CD14-positive monocyte (primary cell): ENCODE results near the gene PCBP3. TPM values are rescaled to one million over a fixed set of nuclear protein-coding genes. Genes with fewer than 3 reads are reported as not detected.

Experiments
- DNase-seq, 3 donors: peaks; one replicate each; pipeline ENCODE4 v3.0.0-alpha.2; 2011 to 2022
- H2AFZ ChIP-seq: 2 replicates; pipeline ENCODE4 v1.6.0; 2012; ENCODE audit warnings: mild to moderate bottlenecking, low read depth, low read length, inconsistent platforms; ENCODE audit not compliant: insufficient read depth, poor library complexity, severe bottlenecking
- H3K27ac ChIP-seq, 2 donors: 1 replicate in 1 of 2; 2 replicates in 1 of 2; pipeline ENCODE4 v1.5.1; 2012 to 2013; ENCODE audit warnings: low read length in 2 of 2, control low read depth in 1 of 2, inconsistent platforms in 1 of 2, low read depth in 1 of 2, mild to moderate bottlenecking in 1 of 2
- H3K27me3 ChIP-seq, 2 donors: one replicate each; pipeline versions ENCODE4 v1.6.0 to v1.6.1; 2011 to 2013; ENCODE audit warnings: low read length in 2 of 2; ENCODE audit not compliant: control insufficient read depth in 2 of 2, insufficient read depth in 2 of 2
- H3K36me3 ChIP-seq, 2 donors: replicated peaks in 1 of 2; 1 replicate in 1 of 2; 2 replicates in 1 of 2; pipeline versions ENCODE4 v1.5.1 to v1.6.1; 2012 to 2013; ENCODE audit warnings: low read length in 2 of 2, control low read depth in 1 of 2, inconsistent platforms in 1 of 2, mild to moderate bottlenecking in 1 of 2; ENCODE audit not compliant: insufficient read depth in 2 of 2, control insufficient read depth in 1 of 2
- H3K4me1 ChIP-seq, 2 donors: 1 replicate in 1 of 2; 2 replicates in 1 of 2; pipeline versions ENCODE4 v1.5.1 to v1.6.1; 2012 to 2013; ENCODE audit warnings: low read length in 2 of 2, control low read depth in 1 of 2, inconsistent platforms in 1 of 2, mild to moderate bottlenecking in 1 of 2, moderate library complexity in 1 of 2; ENCODE audit not compliant: insufficient read depth in 2 of 2, control insufficient read depth in 1 of 2
- H3K4me2 ChIP-seq: replicated peaks from 2 replicates; pipeline ENCODE3; 2012; ENCODE audit warnings: low read length, moderate library complexity, mild to moderate bottlenecking; ENCODE audit not compliant: poor library complexity, severe bottlenecking; ENCODE audit errors: extremely low read depth
- H3K4me3 ChIP-seq, 3 experiments: fragments of 200-600 bp in 1 of 3; sonication (generic) in 1 of 3; replicated peaks in 1 of 3; 1 replicate in 2 of 3; 2 replicates in 1 of 3; pipeline ENCODE4 v1.5.1; 2011 to 2013; ENCODE audit warnings: low read length in 3 of 3, mild to moderate bottlenecking in 3 of 3, control low read depth in 2 of 3, low read depth in 2 of 3, inconsistent platforms in 1 of 3, moderate library complexity in 1 of 3
- H3K79me2 ChIP-seq: 2 replicates; pipeline ENCODE4 v1.6.0; 2012; ENCODE audit warnings: mild to moderate bottlenecking, control low read depth, inconsistent platforms, low read length, moderate library complexity; ENCODE audit not compliant: insufficient read depth
- H3K9ac ChIP-seq: 2 replicates; pipeline ENCODE4 v1.6.0; 2017; ENCODE audit warnings: low read length, mild to moderate bottlenecking; ENCODE audit not compliant: insufficient read depth, poor library complexity, severe bottlenecking
- H3K9me3 ChIP-seq, 2 donors: replicated peaks in 1 of 2; 1 replicate in 1 of 2; 2 replicates in 1 of 2; pipeline versions ENCODE4 v1.5.1 to v1.6.1; 2012 to 2013; ENCODE audit warnings: low read length in 2 of 2, control low read depth in 1 of 2; ENCODE audit not compliant: control insufficient read depth in 1 of 2, insufficient read depth in 1 of 2
- H4K20me1 ChIP-seq: 2 replicates; pipeline ENCODE4 v1.6.0; 2012; ENCODE audit warnings: mild to moderate bottlenecking, low read length, control low read depth, moderate library complexity; ENCODE audit not compliant: insufficient read depth
- H3K27ac Mint-ChIP-seq, 7 donors: one replicate each; pipeline ENCODE4 v1.8.0; 2020; ENCODE audit warnings: mild to moderate bottlenecking in 7 of 7, mixed read lengths in 7 of 7, moderate library complexity in 6 of 7, inconsistent platforms in 2 of 7
- H3K27me3 Mint-ChIP-seq, 3 donors: one replicate each; pipeline ENCODE4 v1.8.0; 2021 to 2022; ENCODE audit warnings: low read depth in 3 of 3, mild to moderate bottlenecking in 3 of 3, mixed read lengths in 3 of 3, moderate library complexity in 3 of 3, inconsistent platforms in 1 of 3
- H3K36me3 Mint-ChIP-seq, 2 donors: one replicate each; pipeline ENCODE4 v1.8.0; 2020; ENCODE audit warnings: mixed read lengths in 2 of 2, inconsistent platforms in 1 of 2, mild to moderate bottlenecking in 1 of 2
- H3K4me1 Mint-ChIP-seq: one replicate; pipeline ENCODE4 v1.8.0; 2020; ENCODE audit warnings: mild to moderate bottlenecking, mixed read lengths
- H3K4me3 Mint-ChIP-seq, 2 donors: one replicate each; pipeline ENCODE4 v1.8.0; 2020; ENCODE audit warnings: mild to moderate bottlenecking in 2 of 2, mixed read lengths in 2 of 2, moderate library complexity in 1 of 2
- H3K9me3 Mint-ChIP-seq, 7 donors: one replicate each; pipeline ENCODE4 v1.8.0; 2020 to 2022; ENCODE audit warnings: mixed read lengths in 7 of 7, mild to moderate bottlenecking in 6 of 7, moderate library complexity in 6 of 7, inconsistent platforms in 2 of 7
- WGBS: methylation state at CpG from one replicate; pipeline ENCODE4 v1.1.5; 2013; ENCODE audit warnings: missing lambda C conversion rate; ENCODE audit not compliant: insufficient coverage; 5-methylcytosine and 5-hydroxymethylcytosine counted together
- intact Hi-C, 2 donors: fragments of 100-400 bp; cut with micrococcal nuclease; formaldehyde crosslinking; loops; one replicate each; pipeline versions ENCODE4 v1.15.0 to v1.15.1; 2023
- polyA plus RNA-seq, 3 donors: library from polyadenylated mRNA; depleted of rRNA in 1 of 3; unstranded in 2 of 3; stranded (reverse) in 1 of 3; fragments of 300-500 nt in 2 of 3; fragments of >200 nt in 1 of 3; fragmentation: Illumina TruSeq in 2 of 3; gene quantifications; 1 replicate in 2 of 3; 2 replicates in 1 of 3; pipeline ENCODE4 v1.2.3, GENCODE V29; 2012 to 2021
- TF ChIP-seq, protein P1 (sequence below): fragments of 200-600 bp; IDR thresholded peaks from one replicate; pipeline ENCODE4 v1.8.0; 2022; ENCODE audit warnings: antibody characterized with exemption, mild to moderate bottlenecking

PCBP3 gene
- polyA plus RNA-seq, 3 donors: 0.34 to 0.49 TPM; not detected in 1

DNA sequence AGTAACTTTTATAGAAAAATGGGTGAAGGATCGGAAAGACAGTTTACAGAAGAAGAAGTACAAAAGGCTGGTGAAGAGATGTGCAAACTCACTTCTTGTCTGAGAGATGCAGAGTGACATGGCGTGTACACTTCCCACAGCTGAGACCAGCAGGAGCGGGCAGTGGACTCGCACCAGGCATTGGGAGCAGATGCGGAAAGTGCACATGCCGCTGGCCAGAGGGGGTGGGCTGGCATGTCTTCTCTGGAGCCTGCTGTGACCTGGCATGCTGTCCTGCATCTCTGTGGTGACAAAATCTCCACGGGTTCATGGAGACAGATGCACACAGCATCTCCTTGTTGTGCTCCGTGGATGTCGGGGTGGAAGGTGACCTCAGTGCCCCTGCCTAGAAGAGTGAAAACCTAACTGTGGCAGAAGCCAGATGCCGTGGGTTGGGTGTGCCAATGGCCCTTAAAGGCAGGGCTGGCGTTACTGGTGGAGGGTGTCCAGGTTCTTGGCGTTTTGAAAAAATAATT lies 209.4 kb downstream of the PCBP3 start:
- 92% methylated on average over 11 of the region's 12 CpGs for WGBS
- intact Hi-C loops: no loop called here
- DNase-seq: no peak

DNA sequence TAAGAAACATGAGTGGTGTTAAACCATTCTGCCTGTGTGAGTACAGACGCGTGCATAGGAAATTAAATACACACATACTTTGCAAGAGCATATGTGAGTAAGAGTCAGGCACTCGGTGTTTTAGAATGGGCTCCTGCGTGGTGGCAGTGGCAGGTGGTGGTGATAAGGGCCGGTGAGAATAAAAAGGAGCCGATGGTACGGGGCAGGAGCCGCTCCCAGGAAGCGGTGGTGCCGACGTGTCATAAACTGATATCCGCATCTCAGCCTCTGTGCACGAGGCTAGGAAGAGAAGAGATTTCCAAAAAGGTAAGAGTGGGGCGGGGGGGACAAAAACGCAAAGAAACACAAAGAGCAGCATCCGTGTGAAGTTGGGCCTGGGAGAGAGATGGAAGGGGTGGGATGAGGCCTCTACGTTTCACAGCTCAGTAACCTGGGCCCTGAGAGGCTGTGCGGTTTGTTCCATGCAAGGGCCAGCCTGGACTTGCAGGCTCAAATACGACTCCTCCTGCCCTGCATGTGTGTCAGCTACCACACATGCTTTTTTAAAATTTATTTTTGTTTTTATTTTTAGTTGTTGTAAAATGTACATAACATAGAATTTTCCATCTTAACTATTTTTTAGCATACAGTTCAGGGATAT lies 210.3 kb downstream of the PCBP3 start:
- no peak overlapping the region for H3K4me2 ChIP-seq
- H4K20me1 ChIP-seq: no peaks in the 10 kb centered on the region
- H3K4me1 ChIP-seq: no peaks in the 10 kb centered on the region
- H3K27ac ChIP-seq: no peak overlapping the region
- WGBS: 99% methylated on average over 14 of the region's 19 CpGs
- no peaks in the 10 kb centered on the region for H3K79me2 ChIP-seq
- Mint-ChIP-seq H3K9me3 (peaks cover 0 to 2% (median 0%) of the 10 kb centered on the region in 7 donors), H3K4me3 (no peak overlapping the region), H3K27ac (no peak overlapping the region), H3K27me3 (peaks cover 0 to 1% (median 0%) of the 10 kb centered on the region in 3 donors), H3K36me3 (no peaks in the 10 kb centered on the region), H3K4me1 (peaks cover 1% of the 10 kb centered on the region)
- TF ChIP-seq, protein P1, sequence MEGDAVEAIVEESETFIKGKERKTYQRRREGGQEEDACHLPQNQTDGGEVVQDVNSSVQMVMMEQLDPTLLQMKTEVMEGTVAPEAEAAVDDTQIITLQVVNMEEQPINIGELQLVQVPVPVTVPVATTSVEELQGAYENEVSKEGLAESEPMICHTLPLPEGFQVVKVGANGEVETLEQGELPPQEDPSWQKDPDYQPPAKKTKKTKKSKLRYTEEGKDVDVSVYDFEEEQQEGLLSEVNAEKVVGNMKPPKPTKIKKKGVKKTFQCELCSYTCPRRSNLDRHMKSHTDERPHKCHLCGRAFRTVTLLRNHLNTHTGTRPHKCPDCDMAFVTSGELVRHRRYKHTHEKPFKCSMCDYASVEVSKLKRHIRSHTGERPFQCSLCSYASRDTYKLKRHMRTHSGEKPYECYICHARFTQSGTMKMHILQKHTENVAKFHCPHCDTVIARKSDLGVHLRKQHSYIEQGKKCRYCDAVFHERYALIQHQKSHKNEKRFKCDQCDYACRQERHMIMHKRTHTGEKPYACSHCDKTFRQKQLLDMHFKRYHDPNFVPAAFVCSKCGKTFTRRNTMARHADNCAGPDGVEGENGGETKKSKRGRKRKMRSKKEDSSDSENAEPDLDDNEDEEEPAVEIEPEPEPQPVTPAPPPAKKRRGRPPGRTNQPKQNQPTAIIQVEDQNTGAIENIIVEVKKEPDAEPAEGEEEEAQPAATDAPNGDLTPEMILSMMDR: no peak
- no peak overlapping the region for H3K4me3 ChIP-seq
- H3K9ac ChIP-seq: no peak overlapping the region
- no peaks in the 10 kb centered on the region for H3K27me3 ChIP-seq
- no peak for DNase-seq
- H3K9me3 ChIP-seq: no peaks in the 10 kb centered on the region
- no peak overlapping the region for H2AFZ ChIP-seq
- no peaks in the 10 kb centered on the region for H3K36me3 ChIP-seq
- intact Hi-C loops: no loop called here

More for the DNA sequence above, 209.4 kb downstream of the PCBP3 start:
- H3K4me3 Mint-ChIP-seq: no peak overlapping the region
- H3K9ac ChIP-seq: no peak overlapping the region
- TF ChIP-seq, protein P1: no peak
- no peaks in the 10 kb centered on the region for H3K27me3 ChIP-seq
- H3K36me3 Mint-ChIP-seq: no peaks in the 10 kb centered on the region
- H3K4me2 ChIP-seq: no peak overlapping the region
- peaks cover 0 to 1% (median 0%) of the 10 kb centered on the region in 3 donors for H3K27me3 Mint-ChIP-seq
- H3K27ac ChIP-seq: no peak overlapping the region
- H3K9me3 ChIP-seq: no peaks in the 10 kb centered on the region
- no peak overlapping the region for H3K27ac Mint-ChIP-seq
- no peaks in the 10 kb centered on the region for H3K4me1 ChIP-seq
- H3K9me3 Mint-ChIP-seq: peaks cover 0 to 2% (median 0%) of the 10 kb centered on the region in 7 donors
- no peaks in the 10 kb centered on the region for H3K36me3 ChIP-seq
- H2AFZ ChIP-seq: no peak overlapping the region
- H3K4me3 ChIP-seq: no peak overlapping the region
- H3K79me2 ChIP-seq: no peaks in the 10 kb centered on the region
- no peaks in the 10 kb centered on the region for H4K20me1 ChIP-seq
- peaks cover 1% of the 10 kb centered on the region for H3K4me1 Mint-ChIP-seq
